Panc1 (cell line): Measurements from ENCODE around the gene UPK3B.
"Not testable (repeated sequence)": the region's sequence is repeated elsewhere in the genome, so short reads cannot be mapped to it uniquely, and the experiment has no call there.

ENCODE experiments used
- CTCF ChIP-seq: fragments of 450-650 bp; IDR thresholded peaks from 2 replicates; pipeline ENCODE4 v1.5.1; 2017; ENCODE audit warnings: mild to moderate bottlenecking
- POLR2AphosphoS5 ChIP-seq: IDR thresholded peaks from 2 replicates; pipeline ENCODE4 v1.6.1; 2012; ENCODE audit warnings: mild to moderate bottlenecking, low read depth, low read length, moderate library complexity

DNA sequence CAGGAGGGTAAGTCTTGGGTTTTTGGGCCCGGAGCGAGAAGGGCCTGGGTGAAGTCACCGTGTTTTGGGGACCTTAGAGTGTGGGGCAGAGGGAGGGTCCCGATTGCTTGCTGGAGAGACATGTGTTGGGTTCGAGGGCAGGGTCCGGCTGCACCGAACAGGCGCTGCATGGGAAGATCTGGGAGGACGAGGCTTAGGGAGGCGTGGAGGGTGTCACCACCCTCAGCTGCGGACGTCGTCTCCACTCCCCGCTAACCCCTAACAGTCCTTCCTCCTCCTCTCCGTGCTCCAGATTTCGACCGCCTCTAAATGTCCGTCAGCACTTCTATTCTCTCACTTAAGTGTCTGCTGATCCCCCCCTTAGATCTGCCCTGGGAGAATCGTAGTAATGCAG is 39.5 kb downstream of the UPK3B start:
- not testable (repeated sequence) for TF ChIP-seq CTCF, POLR2AphosphoS5
